K562 (cell line): ENCODE data around the gene TRIO. TPM values are rescaled to one million over a fixed set of nuclear protein-coding genes. Genes with fewer than 3 reads are reported as not detected.

ENCODE experiments used
- CREM ChIP-seq: IDR thresholded peaks from 2 replicates; pipeline ENCODE4 v1.6.1; 2014; ENCODE audit warnings: antibody characterized with exemption, low read depth
- ETS2 ChIP-seq: IDR thresholded peaks from 2 replicates; pipeline ENCODE4 v1.6.1; 2016; ENCODE audit warnings: borderline replicate concordance, missing genetic modification characterization, mild to moderate bottlenecking, moderate library complexity, missing compliant biosample characterization; ENCODE audit not compliant: poor library complexity, severe bottlenecking
- ETV1 ChIP-seq: fragments of 450-650 bp; conservative IDR thresholded peaks from 2 replicates; pipeline ENCODE4 v1.6.1; 2016; ENCODE audit warnings: missing genetic modification characterization, control low read depth, low read depth, missing compliant biosample characterization
- ETV5 ChIP-seq: sonication (generic); formaldehyde crosslinking; IDR thresholded peaks from 2 replicates; pipeline ENCODE4 v1.4.0; 2020; ENCODE audit warnings: low read depth, mild to moderate bottlenecking, missing genetic modification reagents
- MIER1 ChIP-seq: fragments of 450-650 bp; IDR thresholded peaks from 2 replicates; pipeline ENCODE4 v1.6.1; 2016; ENCODE audit warnings: antibody characterized with exemption, mild to moderate bottlenecking, low read depth
- MYC ChIP-seq, 2 experiments: fragments of 250-450 bp in 1 of 2; sonication (Bioruptor Pico) in 1 of 2; IDR thresholded peaks; 2 replicates each; pipeline versions ENCODE4 v1.5.1 to v1.6.1; 2012 to 2021; ENCODE audit warnings: low read depth in 2 of 2, borderline replicate concordance in 1 of 2, improper control_type of control experiment in 1 of 2, low read length in 1 of 2, mild to moderate bottlenecking in 1 of 2, moderate library complexity in 1 of 2
- NCOA1 ChIP-seq: fragments of 450-650 bp; IDR thresholded peaks from 2 replicates; pipeline ENCODE4 v1.6.1; 2016; ENCODE audit warnings: low read depth
- NR1H2 ChIP-seq: sonication (generic); formaldehyde crosslinking; IDR thresholded peaks from 2 replicates; pipeline ENCODE4 v1.4.0; 2020; ENCODE audit warnings: mild to moderate bottlenecking, missing genetic modification reagents
- NR3C1 ChIP-seq: sonication (generic); formaldehyde crosslinking; IDR thresholded peaks from 2 replicates; pipeline ENCODE4 v1.8.1; 2022; ENCODE audit warnings: missing genetic modification reagents
- PPARD ChIP-seq: fragments of 250-450 bp; sonication (Bioruptor Pico); IDR thresholded peaks from 2 replicates; pipeline ENCODE4 v1.8.0; 2022; ENCODE audit warnings: inconsistent platforms, mild to moderate bottlenecking, moderate library complexity
- SMC3 ChIP-seq: conservative IDR thresholded peaks from 2 replicates; pipeline ENCODE4 v1.6.1; 2011; ENCODE audit warnings: low read depth, low read length, improper control_type of control experiment; ENCODE audit not compliant: insufficient read depth
- ZNF134 ChIP-seq: fragments of 250-450 bp; sonication (Bioruptor Pico); conservative IDR thresholded peaks from 2 replicates; pipeline ENCODE4 v1.4.0; 2020
- polyA plus RNA-seq, 8 experiments: library from polyadenylated mRNA; depleted of rRNA in 4 of 8; stranded (reverse) in 5 of 8; unstranded in 3 of 8; fragments of >200 nt; fragmentation: Nextera tagmentation in 2 of 8; fragmentation: Illumina TruSeq in 1 of 8; extraction: Ambion mirVana in 2 of 8; extraction: Trizol in 1 of 8; gene quantifications; 2 replicates each; pipeline versions ENCODE4 v1.2.1 to v1.2.3, GENCODE V29; 2011 to 2014; ENCODE audit warnings: inconsistent platforms in 1 of 8, missing spikeins in 1 of 8
- total RNA-seq, 7 experiments: library from RNA; depleted of rRNA in 6 of 7; stranded (reverse); fragments of >200 nt in 6 of 7; fragmentation: Illumina TruSeq in 2 of 7; extraction: Trizol in 2 of 7; gene quantifications; 2 replicates each; pipeline versions ENCODE4 v1.2.1 to v1.2.3, GENCODE V29; 2011 to 2021; ENCODE audit warnings: low replicate concordance in 1 of 7
- TF ChIP-seq, protein P1 (sequence below): fragments of 200-800 bp; sonication (Bioruptor generic); IDR thresholded peaks from 2 replicates; pipeline ENCODE4 v1.6.1; 2017; ENCODE audit warnings: missing genetic modification characterization, missing compliant biosample characterization
- TF ChIP-seq, protein P2 (sequence below): fragments of 450-650 bp; IDR thresholded peaks from one replicate; pipeline ENCODE4 v1.6.1; 2018; ENCODE audit warnings: mild to moderate bottlenecking, moderate library complexity; ENCODE audit not compliant: partially characterized antibody
- TF ChIP-seq, protein P3 (sequence below): fragments of 250-450 bp; sonication (Bioruptor Pico); IDR thresholded peaks from 2 replicates; pipeline ENCODE4 v1.8.0; 2021; ENCODE audit warnings: moderate library complexity, mild to moderate bottlenecking, inconsistent platforms
- TF ChIP-seq, protein P4 (sequence below): fragments of 200-800 bp; sonication (Bioruptor generic); IDR thresholded peaks from 2 replicates; pipeline ENCODE4 v1.6.1; 2016; ENCODE audit warnings: missing genetic modification characterization, missing compliant biosample characterization

TRIO gene
- total and polyA plus RNA-seq, 9 of the 15 experiments (the other 6 are each of a cell fraction or from before 2014, with no cell fraction given): 0.24 to 5.0 (median 1.1) TPM

DNA sequence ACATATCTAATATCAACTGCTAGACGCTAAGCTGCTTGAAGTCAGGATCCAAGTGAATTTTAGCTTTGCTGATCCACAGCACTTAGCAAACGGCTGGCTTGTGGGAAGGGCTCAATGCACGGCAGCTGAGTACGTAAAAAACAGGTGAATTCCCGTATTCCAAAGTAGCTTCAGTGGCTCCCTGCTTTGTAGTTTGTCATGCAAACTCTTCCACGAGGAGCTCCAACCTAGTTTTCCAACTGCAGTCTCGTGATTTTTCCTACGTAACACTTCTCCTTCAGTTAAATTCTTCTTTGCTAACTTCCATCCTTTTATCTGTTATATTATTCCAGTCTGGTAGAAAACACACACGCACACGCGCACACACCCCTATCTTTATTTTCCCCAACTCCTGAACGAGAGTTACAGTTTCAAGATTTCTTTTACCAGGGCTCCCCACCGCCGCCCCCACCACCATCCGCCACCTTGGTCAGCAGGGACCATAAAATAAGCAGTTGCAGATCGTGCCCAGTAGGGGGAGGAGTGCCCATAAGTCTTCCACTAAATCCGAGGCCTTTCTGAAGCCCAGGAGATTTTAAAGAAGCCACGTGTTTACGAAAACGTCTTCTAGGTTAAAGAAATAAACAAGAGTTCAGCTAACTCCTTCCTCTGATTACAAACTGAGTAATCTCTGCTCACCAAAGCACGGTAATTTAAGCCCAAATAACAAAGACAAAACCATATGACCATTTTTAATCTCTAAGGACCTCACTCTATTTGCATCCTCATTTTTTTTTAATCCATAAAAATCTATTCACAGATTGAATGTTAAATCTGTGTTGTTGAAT, 34.8 kb upstream of the TRIO start (continued):
- peak; percentile 60; the same call in 1 of the 2 replicates for TF ChIP-seq MYC (IDR thresholded peaks at IDR 0.05; ENCODE audit: low read depth, low read length)
- no peak for TF ChIP-seq MYC (CRISPR knock-in tag; IDR thresholded peaks at IDR 0.05; ENCODE audit: borderline replicate concordance, low read depth)
- no peak for TF ChIP-seq MIER1
- TF ChIP-seq SMC3: peak; percentile 35
- no peak for TF ChIP-seq NCOA1
- TF ChIP-seq, protein P1, sequence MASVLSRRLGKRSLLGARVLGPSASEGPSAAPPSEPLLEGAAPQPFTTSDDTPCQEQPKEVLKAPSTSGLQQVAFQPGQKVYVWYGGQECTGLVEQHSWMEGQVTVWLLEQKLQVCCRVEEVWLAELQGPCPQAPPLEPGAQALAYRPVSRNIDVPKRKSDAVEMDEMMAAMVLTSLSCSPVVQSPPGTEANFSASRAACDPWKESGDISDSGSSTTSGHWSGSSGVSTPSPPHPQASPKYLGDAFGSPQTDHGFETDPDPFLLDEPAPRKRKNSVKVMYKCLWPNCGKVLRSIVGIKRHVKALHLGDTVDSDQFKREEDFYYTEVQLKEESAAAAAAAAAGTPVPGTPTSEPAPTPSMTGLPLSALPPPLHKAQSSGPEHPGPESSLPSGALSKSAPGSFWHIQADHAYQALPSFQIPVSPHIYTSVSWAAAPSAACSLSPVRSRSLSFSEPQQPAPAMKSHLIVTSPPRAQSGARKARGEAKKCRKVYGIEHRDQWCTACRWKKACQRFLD: no peak
- TF ChIP-seq, protein P2, sequence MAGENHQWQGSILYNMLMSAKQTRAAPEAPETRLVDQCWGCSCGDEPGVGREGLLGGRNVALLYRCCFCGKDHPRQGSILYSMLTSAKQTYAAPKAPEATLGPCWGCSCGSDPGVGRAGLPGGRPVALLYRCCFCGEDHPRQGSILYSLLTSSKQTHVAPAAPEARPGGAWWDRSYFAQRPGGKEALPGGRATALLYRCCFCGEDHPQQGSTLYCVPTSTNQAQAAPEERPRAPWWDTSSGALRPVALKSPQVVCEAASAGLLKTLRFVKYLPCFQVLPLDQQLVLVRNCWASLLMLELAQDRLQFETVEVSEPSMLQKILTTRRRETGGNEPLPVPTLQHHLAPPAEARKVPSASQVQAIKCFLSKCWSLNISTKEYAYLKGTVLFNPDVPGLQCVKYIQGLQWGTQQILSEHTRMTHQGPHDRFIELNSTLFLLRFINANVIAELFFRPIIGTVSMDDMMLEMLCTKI: no peak
- TF ChIP-seq PPARD (CRISPR knock-in tag): no peak
- no peak for TF ChIP-seq ETV5 (CRISPR knock-in tag)
- TF ChIP-seq ZNF134: no peak
- no peak for TF ChIP-seq NR3C1 (CRISPR knock-in tag)
- TF ChIP-seq, protein P3, sequence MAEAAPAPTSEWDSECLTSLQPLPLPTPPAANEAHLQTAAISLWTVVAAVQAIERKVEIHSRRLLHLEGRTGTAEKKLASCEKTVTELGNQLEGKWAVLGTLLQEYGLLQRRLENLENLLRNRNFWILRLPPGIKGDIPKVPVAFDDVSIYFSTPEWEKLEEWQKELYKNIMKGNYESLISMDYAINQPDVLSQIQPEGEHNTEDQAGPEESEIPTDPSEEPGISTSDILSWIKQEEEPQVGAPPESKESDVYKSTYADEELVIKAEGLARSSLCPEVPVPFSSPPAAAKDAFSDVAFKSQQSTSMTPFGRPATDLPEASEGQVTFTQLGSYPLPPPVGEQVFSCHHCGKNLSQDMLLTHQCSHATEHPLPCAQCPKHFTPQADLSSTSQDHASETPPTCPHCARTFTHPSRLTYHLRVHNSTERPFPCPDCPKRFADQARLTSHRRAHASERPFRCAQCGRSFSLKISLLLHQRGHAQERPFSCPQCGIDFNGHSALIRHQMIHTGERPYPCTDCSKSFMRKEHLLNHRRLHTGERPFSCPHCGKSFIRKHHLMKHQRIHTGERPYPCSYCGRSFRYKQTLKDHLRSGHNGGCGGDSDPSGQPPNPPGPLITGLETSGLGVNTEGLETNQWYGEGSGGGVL (CRISPR knock-in tag): no peak
- TF ChIP-seq, protein P4, sequence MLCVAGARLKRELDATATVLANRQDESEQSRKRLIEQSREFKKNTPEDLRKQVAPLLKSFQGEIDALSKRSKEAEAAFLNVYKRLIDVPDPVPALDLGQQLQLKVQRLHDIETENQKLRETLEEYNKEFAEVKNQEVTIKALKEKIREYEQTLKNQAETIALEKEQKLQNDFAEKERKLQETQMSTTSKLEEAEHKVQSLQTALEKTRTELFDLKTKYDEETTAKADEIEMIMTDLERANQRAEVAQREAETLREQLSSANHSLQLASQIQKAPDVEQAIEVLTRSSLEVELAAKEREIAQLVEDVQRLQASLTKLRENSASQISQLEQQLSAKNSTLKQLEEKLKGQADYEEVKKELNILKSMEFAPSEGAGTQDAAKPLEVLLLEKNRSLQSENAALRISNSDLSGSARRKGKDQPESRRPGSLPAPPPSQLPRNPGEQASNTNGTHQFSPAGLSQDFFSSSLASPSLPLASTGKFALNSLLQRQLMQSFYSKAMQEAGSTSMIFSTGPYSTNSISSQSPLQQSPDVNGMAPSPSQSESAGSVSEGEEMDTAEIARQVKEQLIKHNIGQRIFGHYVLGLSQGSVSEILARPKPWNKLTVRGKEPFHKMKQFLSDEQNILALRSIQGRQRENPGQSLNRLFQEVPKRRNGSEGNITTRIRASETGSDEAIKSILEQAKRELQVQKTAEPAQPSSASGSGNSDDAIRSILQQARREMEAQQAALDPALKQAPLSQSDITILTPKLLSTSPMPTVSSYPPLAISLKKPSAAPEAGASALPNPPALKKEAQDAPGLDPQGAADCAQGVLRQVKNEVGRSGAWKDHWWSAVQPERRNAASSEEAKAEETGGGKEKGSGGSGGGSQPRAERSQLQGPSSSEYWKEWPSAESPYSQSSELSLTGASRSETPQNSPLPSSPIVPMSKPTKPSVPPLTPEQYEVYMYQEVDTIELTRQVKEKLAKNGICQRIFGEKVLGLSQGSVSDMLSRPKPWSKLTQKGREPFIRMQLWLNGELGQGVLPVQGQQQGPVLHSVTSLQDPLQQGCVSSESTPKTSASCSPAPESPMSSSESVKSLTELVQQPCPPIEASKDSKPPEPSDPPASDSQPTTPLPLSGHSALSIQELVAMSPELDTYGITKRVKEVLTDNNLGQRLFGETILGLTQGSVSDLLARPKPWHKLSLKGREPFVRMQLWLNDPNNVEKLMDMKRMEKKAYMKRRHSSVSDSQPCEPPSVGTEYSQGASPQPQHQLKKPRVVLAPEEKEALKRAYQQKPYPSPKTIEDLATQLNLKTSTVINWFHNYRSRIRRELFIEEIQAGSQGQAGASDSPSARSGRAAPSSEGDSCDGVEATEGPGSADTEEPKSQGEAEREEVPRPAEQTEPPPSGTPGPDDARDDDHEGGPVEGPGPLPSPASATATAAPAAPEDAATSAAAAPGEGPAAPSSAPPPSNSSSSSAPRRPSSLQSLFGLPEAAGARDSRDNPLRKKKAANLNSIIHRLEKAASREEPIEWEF: no peak
- no peak for TF ChIP-seq ETV1 (tag)
- TF ChIP-seq NR1H2 (CRISPR knock-in tag): no peak
- TF ChIP-seq CREM: 0 out of 2 replicates have a peak, but pooled peaks have one; percentile 4
- TF ChIP-seq ETS2 (tag): no peak
